ENCODE data around the gene PRAMEF7. TPM values are rescaled to one million over a fixed set of nuclear protein-coding genes. Genes with fewer than 3 reads are reported as not detected.
"Not testable (repeated sequence)": the region's sequence is repeated elsewhere in the genome, so short reads cannot be mapped to it uniquely, and the experiment has no call there.

The PRAMEF7 gene
- not detected for total RNA-seq

DNA sequence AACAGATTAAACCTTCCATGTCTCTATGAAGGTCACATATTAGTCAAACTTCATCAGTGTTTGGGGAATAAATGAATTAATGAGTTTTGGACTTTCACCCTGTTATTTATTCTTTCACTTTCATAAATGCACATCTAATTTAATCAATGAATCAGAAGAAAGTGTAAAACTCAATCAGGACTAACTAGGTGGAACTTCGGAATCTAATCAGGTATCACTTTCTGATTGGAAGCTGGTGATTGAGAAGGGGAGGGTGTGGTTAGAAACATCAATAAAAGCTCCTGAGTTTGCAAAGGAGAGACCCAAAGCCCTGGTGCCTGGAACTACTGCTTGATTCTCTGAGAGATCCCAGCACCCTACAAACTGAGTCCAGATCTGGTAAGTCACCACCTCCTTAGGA is at the start of gene PRAMEF7:
Gene PRAMEF7, plus strand, starts transcription at position 301 of the 400 bp plus-strand sequence. CDS start 1,083 bp downstream, outside the sequence.
- CTCF ChIA-PET; H3K4me3 Mint-ChIP-seq; H3K4me1 Mint-ChIP-seq (ENCODE audit: low read depth); H3K27ac Mint-ChIP-seq; H3K27me3 Mint-ChIP-seq (ENCODE audit: low read depth); intact Hi-C loops (cut with micrococcal nuclease); H3K9me3 Mint-ChIP-seq; H3K36me3 Mint-ChIP-seq (ENCODE audit: low read depth); DNase-seq: not testable (repeated sequence)

DNA sequence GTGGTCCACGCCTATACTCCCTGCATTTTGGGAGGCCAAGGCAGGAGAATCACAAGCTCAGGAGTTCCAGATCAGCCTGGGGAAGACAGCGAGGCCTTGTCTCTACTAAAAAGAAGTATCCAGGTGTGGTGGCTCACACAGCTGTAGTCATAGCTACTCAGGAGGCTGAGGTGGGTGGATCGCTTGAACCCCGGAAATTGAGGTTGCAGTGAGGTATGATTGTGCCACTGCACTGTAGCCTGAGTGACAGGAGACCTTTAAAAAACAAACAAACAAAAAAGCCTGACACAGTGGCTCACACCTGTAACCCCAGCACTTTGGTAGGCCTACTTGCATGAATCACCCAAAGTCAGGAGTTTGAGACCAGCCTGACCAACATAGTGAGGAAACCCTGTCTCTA is 38.0 kb upstream of the PRAMEF7 start:
- H3K27me3 Mint-ChIP-seq (ENCODE audit: low read depth); intact Hi-C loops (cut with micrococcal nuclease); H3K36me3 Mint-ChIP-seq (ENCODE audit: low read depth); DNase-seq; H3K27ac Mint-ChIP-seq; H3K4me3 Mint-ChIP-seq; H3K9me3 Mint-ChIP-seq; CTCF ChIA-PET; H3K4me1 Mint-ChIP-seq (ENCODE audit: low read depth): not testable (repeated sequence)

DNA sequence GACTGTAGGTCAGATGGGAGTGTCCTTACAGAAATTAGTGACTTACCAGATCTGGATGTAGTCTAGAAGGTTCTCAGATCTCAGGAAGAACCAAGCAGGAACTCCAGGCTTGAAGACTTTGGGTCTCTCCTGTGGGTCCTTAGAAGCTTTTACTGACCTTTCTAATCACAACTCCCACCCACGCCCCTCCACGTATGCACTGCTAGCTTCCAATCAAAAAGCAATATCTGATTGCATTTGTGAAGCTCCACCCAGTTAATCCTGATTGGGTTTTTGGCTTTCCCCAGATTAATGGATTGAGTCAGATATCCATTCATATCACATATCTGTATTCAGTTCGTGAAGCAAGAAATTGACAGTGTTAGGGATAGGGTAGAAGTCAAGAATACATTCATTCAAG is 30.3 kb upstream of the PRAMEF7 start, which contains the start of gene PRAMEF4:
Gene PRAMEF4, minus strand, starts transcription at position 101 of the 400 bp plus-strand sequence. CDS start 2,807 bp downstream, outside the sequence.
- DNase-seq; H3K36me3 Mint-ChIP-seq (ENCODE audit: low read depth); H3K4me3 Mint-ChIP-seq; H3K9me3 Mint-ChIP-seq; H3K27me3 Mint-ChIP-seq (ENCODE audit: low read depth); CTCF ChIA-PET; H3K27ac Mint-ChIP-seq; intact Hi-C loops (cut with micrococcal nuclease); H3K4me1 Mint-ChIP-seq (ENCODE audit: low read depth): not testable (repeated sequence)

DNA sequence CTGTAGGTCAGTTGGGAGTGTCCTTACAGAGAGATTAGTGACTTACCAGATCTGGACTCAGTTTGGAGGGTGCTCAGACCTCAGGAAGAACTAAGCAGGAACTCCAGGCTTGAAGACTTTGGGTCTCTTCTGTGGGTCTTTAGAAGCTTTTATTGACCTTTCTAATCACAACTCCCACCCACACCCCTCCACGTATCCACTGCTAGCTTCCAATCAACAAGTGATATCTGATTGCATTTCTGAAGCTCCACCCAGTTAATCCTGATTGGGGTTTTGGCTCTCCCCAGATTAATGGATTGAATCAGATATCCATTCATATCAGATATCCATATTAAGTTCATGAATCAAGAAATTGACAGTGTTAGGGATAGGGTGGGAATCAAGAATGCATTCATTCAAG is 18.2 kb upstream of the PRAMEF7 start, which contains the start of gene PRAMEF10:
Gene PRAMEF10, minus strand, starts transcription at position 101 of the 400 bp plus-strand sequence. CDS start 2,423 bp downstream, outside the sequence.
- DNase-seq; H3K27ac Mint-ChIP-seq; intact Hi-C loops (cut with micrococcal nuclease); H3K4me3 Mint-ChIP-seq; H3K4me1 Mint-ChIP-seq (ENCODE audit: low read depth); H3K27me3 Mint-ChIP-seq (ENCODE audit: low read depth); H3K36me3 Mint-ChIP-seq (ENCODE audit: low read depth); H3K9me3 Mint-ChIP-seq; CTCF ChIA-PET: not testable (repeated sequence)

DNA sequence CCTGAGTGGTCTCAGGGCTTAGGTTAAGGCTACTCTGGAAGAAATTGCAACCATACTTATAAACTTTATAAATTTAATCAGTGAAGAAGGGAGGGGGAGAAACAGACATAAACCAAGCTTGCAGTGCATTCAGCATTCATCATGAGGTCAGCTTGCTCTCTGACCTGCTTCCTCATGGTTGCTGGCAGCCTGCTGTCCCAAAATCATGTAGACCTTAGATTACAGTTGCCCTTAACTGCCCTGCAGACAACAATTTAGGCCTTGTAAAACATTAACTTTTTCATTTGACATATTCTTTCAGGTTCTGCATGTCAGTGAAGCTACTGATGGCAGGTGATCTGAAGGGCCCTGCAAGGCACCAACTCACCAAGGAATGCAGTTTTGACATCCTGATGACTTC is 17.2 kb upstream of the PRAMEF7 start:
- H3K4me3 Mint-ChIP-seq; H3K36me3 Mint-ChIP-seq (ENCODE audit: low read depth); H3K9me3 Mint-ChIP-seq; DNase-seq; H3K27me3 Mint-ChIP-seq (ENCODE audit: low read depth); H3K4me1 Mint-ChIP-seq (ENCODE audit: low read depth); intact Hi-C loops (cut with micrococcal nuclease); CTCF ChIA-PET; H3K27ac Mint-ChIP-seq: not testable (repeated sequence)

DNA sequence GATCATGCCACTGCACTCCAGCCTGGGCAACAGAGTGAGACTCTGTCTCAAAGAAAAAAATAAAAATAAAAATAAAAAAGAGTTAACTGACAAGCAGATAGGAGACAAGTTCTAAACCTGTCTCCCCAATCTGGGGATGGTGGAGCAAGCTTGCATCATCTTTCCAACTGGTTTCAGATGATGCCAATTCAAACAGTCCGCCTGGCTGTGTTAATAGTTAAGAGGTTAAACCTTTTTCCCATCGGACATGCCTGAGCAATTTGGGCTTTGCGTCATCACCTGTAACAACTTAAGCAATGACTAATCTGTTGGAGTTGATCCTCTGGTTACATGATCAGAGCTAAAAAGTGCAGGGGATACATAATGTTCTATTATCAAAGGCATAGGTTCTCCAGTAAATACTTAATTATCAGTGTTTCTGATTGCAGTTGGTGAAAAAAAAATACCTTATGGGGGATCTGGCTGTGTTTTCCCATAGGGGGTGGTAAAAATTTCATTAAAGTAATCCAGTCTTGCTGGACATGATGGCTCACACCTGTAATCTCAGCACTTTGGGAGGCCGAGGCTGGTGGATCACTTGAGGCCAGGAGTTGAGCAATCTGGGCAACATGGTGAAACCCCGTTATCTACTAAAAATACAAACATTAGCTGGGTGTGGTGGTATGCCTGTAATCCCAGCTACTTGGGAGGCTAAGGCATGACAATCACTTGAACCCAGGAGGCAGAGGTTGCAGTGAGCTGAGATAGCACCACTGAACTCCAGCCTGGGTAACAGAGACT is 12.4 kb upstream of the PRAMEF7 start:
- H3K36me3 Mint-ChIP-seq (ENCODE audit: low read depth); H3K4me3 Mint-ChIP-seq; DNase-seq; intact Hi-C loops (cut with micrococcal nuclease); CTCF ChIA-PET; H3K27me3 Mint-ChIP-seq (ENCODE audit: low read depth); H3K4me1 Mint-ChIP-seq (ENCODE audit: low read depth); H3K27ac Mint-ChIP-seq; H3K9me3 Mint-ChIP-seq: not testable (repeated sequence)

DNA sequence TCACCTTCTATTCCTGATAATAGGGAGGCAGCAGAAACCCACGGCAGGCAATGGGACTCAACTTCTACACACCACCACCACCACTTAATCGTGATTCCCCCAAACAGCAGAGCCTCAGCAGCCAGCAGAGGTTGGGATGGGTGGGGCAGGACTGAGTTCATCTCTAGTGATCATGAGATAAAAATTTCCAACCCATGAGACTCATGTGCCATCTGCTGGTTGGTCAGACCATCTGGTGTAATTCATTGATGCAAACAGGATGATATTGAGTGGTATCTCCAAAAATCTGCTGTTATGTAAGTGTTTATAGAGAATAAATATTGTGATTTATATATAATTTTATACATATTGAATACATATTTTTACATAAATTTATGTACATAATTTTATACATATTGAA is 5.3 kb downstream of the PRAMEF7 start:
- H3K36me3 Mint-ChIP-seq (ENCODE audit: low read depth); intact Hi-C loops (cut with micrococcal nuclease); H3K4me1 Mint-ChIP-seq (ENCODE audit: low read depth); H3K9me3 Mint-ChIP-seq; H3K27me3 Mint-ChIP-seq (ENCODE audit: low read depth); H3K27ac Mint-ChIP-seq; DNase-seq; CTCF ChIA-PET; H3K4me3 Mint-ChIP-seq: not testable (repeated sequence)

DNA sequence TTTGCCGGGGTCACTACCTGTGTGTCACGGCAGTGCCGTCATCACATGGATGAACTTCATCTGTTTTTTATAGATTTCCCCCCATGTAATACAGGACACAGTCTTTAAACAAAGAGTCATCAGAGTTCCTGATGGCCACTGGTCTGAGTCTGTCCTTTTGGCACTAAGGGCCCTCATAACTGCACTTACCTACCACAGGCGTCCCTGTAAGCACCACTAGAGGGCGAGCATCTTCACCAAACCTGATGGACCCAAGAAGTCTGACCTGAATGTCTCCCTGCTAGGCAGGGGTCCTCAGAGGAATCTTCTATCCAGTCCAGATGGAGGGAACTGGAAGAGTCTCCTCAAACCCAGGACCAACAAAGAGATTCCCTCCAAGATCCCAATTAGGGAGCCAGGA is 8.0 kb downstream of the PRAMEF7 start:
- H3K4me1 Mint-ChIP-seq (ENCODE audit: low read depth); H3K4me3 Mint-ChIP-seq; H3K36me3 Mint-ChIP-seq (ENCODE audit: low read depth); CTCF ChIA-PET; H3K27me3 Mint-ChIP-seq (ENCODE audit: low read depth); H3K9me3 Mint-ChIP-seq; H3K27ac Mint-ChIP-seq; DNase-seq; intact Hi-C loops (cut with micrococcal nuclease): not testable (repeated sequence)

DNA sequence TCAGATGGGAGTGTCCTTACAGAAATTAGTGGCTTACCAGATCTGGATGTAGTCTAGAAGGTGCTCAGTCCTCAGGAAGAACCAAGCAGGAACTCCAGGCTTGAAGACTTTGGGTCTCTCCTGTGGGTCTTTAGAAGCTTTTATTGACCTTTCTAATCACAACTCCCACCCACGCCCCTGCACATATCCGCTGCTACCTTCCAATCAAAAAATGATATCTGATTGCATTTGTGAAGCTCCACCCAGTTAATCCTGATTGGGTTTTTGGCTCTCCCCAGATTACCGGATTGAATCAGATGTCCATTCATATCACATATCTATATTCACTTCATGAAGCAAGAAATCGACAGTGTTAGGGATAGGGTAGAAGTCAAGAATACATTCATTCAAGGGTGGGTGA is 31.1 kb downstream of the PRAMEF7 start, which contains the start of gene PRAMEF6:
Gene PRAMEF6, minus strand, starts transcription at position 101 of the 400 bp plus-strand sequence. CDS start 5,062 bp downstream, outside the sequence.
- H3K9me3 Mint-ChIP-seq = not testable (repeated sequence)

More for the DNA sequence above, 31.1 kb downstream of the PRAMEF7 start, which contains the start of gene PRAMEF6:
- CTCF ChIA-PET; H3K27me3 Mint-ChIP-seq (ENCODE audit: low read depth); H3K4me1 Mint-ChIP-seq (ENCODE audit: low read depth); H3K36me3 Mint-ChIP-seq (ENCODE audit: low read depth); DNase-seq; H3K4me3 Mint-ChIP-seq; intact Hi-C loops (cut with micrococcal nuclease); H3K27ac Mint-ChIP-seq: not testable (repeated sequence)

Other genes with a start within 250 kb of the PRAMEF7 start
- gene AADACL3, start 200.5 kb upstream of the PRAMEF7 start, total RNA-seq = not detected
- gene CFAP107, start 170.4 kb upstream of the PRAMEF7 start, total RNA-seq = not detected
- not detected for gene PRAMEF12, start 142.9 kb upstream of the PRAMEF7 start, total RNA-seq
- not detected for gene PRAMEF1, start 125.2 kb upstream of the PRAMEF7 start, total RNA-seq
- gene PRAMEF11, start 85.2 kb upstream of the PRAMEF7 start, total RNA-seq = not detected
- not detected for gene HNRNPCL1, start 67.9 kb upstream of the PRAMEF7 start, total RNA-seq
- not detected for gene PRAMEF2, start 59.5 kb upstream of the PRAMEF7 start, total RNA-seq
- gene PRAMEF4, start 30.4 kb upstream of the PRAMEF7 start, total RNA-seq = not detected
- not detected for gene PRAMEF10, start 18.3 kb upstream of the PRAMEF7 start, total RNA-seq
- gene PRAMEF6, start 31.0 kb downstream of the PRAMEF7 start, total RNA-seq = not detected
- not detected for gene PRAMEF27, start 140.0 kb downstream of the PRAMEF7 start, total RNA-seq
- gene HNRNPCL3, start 144.2 kb downstream of the PRAMEF7 start, total RNA-seq = not detected
- gene PRAMEF25, start 154.2 kb downstream of the PRAMEF7 start, total RNA-seq = not detected
- gene HNRNPCL2, start 200.2 kb downstream of the PRAMEF7 start, total RNA-seq = not detected
- gene PRAMEF26, start 239.4 kb downstream of the PRAMEF7 start, total RNA-seq = not detected
- gene HNRNPCL4, start 249.0 kb downstream of the PRAMEF7 start, total RNA-seq = not detected